GM06990 (cell line): ENCODE data around the gene PHACTR3.

Experiments
- DNase-seq: peaks from one replicate; pipeline ENCODE4 v3.0.0-alpha.2; 2011; ENCODE audit not compliant: insufficient read length; ENCODE audit errors: extremely low read depth
- H3K27me3 ChIP-seq: replicated peaks from 2 replicates; pipeline ENCODE4 v1.6.0; 2011; ENCODE audit warnings: low read length; ENCODE audit not compliant: control insufficient read depth, insufficient read depth
- H3K36me3 ChIP-seq: 2 replicates; pipeline ENCODE4 v1.5.1; 2011; ENCODE audit warnings: low read length; ENCODE audit not compliant: control insufficient read depth, insufficient read depth
- H3K4me3 ChIP-seq: replicated peaks from 2 replicates; pipeline ENCODE4 v1.5.1; 2011; ENCODE audit warnings: low read depth, mild to moderate bottlenecking, control low read depth, low read length
- CTCF ChIP-seq: IDR thresholded peaks from 2 replicates; pipeline ENCODE4 v1.5.1; 2011; ENCODE audit warnings: low read length, control low read depth, mild to moderate bottlenecking, inconsistent platforms; ENCODE audit not compliant: insufficient read depth, poor library complexity, severe bottlenecking

The PHACTR3 gene

GRCh38 chr20:59782986-59783640 is 178.8 kb downstream of the PHACTR3 start:
- DNase-seq, result peak; percentile 21
- peak; percentile 98 for TF ChIP-seq CTCF
- no peak overlapping the region for H3K4me3 ChIP-seq
- no peaks in the 10 kb centered on the region for H3K27me3 ChIP-seq
- H3K36me3 ChIP-seq, result no peaks in the 10 kb centered on the region

- no peaks in the 10 kb centered on the region for H3K27me3 ChIP-seq
- no peak overlapping the region for H3K4me3 ChIP-seq
- no peak for TF ChIP-seq CTCF
- H3K36me3 ChIP-seq, result no peaks in the 10 kb centered on the region
- no peak for DNase-seq
Observed at GRCh38 chr20:59783641-59784010, 179.3 kb downstream of the PHACTR3 start.

DNA sequence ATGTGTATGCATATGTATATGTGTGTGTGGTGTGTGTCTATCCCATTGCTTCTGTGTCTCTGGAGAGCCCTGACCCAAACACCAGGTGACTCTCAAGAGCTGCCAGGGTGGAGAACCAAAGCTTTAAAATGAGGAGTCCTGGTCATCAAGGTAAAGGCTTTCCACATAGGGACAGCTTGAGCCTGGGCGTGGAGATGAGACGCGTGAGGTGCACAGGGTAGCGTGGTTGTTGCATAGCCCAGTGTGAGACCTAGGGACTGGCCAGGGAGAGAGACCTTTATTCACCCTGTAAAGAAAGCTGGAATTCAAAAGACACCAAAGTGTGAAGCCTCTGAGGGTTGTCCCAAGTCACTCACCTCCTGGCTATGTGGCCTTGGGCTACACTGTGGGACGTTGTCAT is 180.0 kb downstream of the PHACTR3 start:
- Histone ChIP-seq H3K27me3 (no peaks in the 10 kb centered on the region), H3K4me3 (no peak overlapping the region), H3K36me3 (no peaks in the 10 kb centered on the region)
- no peak for DNase-seq
- no peak for TF ChIP-seq CTCF

- H3K27me3 ChIP-seq, result no peaks in the 10 kb centered on the region
- H3K36me3 ChIP-seq, result no peaks in the 10 kb centered on the region
- H3K4me3 ChIP-seq, result no peak overlapping the region
- no peak for DNase-seq
- TF ChIP-seq CTCF, result no peak
Observed at GRCh38 chr20:59784791-59785668, 180.7 kb downstream of the PHACTR3 start.

DNA sequence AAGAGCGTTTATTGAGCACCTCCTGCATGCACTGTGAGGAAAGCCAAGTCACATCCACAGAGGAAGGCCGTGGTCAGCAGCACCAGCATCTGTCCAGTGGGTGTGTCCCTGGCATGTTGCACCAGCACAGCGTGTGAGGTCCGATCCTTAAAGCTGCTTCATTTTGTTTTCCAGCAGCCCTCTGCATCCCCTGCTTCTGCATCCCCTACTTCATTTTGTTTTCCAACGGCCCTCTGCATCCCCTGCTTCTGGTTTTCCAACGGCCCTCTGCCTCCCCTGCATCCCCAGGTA is 181.3 kb downstream of the PHACTR3 start:
- Histone ChIP-seq H3K4me3 (no peak overlapping the region), H3K27me3 (no peaks in the 10 kb centered on the region), H3K36me3 (no peaks in the 10 kb centered on the region)
- no peak for DNase-seq
- no peak for TF ChIP-seq CTCF
